GM10847 (cell line): Measurements from ENCODE around the gene DMXL1.

ENCODE experiments used
- POLR2A ChIP-seq: IDR thresholded peaks from 2 replicates; pipeline ENCODE4 v1.6.1; 2011; ENCODE audit not compliant: insufficient read length; ENCODE audit errors: extremely low read depth

The DMXL1 gene, protein sequence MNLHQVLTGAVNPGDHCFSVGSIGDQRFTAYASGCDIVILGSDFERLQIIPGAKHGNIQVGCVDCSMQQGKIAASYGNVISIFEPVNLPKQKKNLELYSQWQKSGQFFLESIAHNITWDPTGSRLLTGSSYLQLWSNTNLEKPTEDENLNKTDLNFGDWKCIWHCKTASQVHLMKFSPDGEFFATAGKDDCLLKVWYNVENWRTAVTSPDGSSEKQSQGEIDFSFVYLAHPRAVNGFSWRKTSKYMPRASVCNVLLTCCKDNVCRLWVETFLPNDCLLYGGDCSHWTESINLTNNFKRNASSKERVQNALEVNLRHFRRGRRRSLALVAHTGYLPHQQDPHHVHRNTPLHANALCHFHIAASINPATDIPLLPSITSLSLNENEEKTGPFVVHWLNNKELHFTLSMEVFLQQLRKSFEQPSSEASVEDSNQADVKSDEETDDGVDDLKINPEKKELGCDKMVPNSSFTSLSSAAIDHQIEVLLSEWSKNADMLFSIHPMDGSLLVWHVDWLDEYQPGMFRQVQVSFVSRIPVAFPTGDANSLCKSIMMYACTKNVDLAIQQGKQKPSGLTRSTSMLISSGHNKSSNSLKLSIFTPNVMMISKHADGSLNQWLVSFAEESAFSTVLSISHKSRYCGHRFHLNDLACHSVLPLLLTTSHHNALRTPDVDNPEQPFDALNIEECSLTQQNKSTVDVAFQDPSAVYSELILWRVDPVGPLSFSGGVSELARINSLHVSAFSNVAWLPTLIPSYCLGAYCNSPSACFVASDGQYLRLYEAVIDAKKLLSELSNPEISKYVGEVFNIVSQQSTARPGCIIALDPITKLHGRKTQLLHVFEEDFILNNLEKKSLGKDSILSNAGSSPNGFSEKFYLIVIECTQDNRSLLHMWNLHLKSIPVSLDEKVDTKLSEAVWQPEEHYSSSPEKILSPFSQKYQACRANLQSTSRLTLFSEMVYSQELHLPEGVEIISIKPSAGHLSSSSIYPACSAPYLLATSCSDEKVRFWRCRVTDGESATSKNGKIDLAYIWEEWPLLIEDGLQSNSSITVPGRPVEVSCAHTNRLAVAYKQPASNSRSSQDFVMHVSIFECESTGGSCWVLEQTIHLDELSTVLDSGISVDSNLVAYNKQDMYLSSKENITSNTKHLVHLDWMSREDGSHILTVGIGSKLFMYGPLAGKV (N-terminal part only)

DNA sequence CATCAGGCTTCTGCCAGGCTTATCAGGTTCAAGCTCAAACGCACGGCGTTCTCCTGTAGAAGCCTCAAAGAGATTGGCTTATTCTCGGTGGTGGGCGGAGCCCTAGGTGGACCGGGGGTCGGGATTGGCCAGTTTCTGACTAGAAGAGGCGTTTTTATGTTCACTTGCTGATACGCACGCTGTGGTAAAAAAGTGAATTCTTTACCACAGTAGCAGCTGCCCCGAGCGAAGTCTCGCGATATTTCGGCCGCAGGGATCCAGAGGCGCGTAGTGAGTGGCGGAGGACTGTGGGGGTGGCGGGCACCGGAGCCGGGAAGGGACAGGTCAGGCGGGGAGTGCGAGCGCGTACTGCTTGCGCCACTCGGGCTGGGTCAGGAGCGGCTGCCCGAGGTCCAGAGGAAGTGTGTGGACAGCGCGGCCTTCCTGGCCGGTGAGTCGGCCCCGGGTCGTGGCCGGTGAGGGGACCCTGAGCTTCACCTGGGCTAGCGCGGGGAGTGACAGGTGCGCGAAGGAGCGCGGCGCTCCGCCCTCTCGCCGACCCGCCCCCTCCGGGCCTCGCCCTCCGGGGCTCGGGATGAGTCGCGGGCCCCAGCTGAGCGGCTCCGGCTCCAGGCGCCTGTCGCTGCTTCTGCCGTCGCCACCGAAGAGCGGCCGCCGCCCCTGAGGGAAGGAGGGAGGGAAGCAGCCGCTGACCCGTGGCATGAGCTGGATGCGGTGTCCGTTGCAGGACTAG, at the start of gene DMXL1:
Gene DMXL1, plus strand, starts transcription at position 260 of the 733 bp plus-strand sequence. CDS start 483 bp downstream, outside the sequence.
- TF ChIP-seq POLR2A: no peak

DNA sequence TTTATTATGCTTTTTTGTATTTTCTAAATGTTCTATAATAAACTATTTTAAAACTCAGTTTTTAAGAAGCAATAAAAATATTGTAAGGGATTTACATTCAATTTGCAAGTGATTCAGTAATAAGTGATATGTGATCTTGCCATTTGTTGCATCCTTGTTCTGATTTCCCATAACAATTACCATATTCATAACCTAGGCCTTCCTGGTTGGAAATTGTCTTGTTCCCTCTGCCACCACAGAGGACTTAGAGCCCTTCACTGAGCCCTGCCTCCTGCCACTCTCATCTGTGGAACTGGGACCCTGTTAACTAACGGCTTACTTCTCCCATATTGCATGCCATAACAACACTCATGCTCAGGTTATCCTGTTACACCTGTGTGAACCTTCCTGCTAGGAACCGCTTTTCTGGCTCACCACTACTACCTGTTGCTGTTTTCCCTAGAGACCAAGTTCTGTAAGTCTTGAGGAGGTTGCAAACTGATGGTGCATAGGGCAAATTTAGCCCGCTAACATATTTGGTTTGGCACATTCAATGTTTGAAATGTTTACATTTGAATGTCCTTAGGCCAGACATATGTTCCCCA, 49.6 kb upstream of the DMXL1 start:
- TF ChIP-seq POLR2A: no peak

GRCh38 chr5:119022017-119022745, 48.7 kb upstream of the DMXL1 start:
- no peak for TF ChIP-seq POLR2A

DNA sequence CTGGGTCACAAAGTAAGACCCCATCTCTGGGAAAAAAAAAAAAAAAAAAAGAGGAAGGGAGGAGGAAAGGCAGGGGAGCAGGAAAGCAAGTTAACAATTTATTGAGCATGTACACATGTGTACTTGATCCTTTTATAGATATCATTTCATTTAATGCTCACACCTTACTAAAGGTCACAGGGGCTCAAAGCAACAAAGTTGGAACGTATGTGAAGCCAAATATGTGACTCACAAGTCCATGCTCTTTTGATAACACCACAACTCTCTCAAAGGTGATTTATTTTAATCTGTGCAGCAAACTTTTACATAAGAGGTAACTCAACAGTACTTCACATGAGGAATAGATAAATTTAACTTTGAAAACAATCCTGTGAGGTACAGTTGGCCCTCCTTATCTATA, 48.1 kb upstream of the DMXL1 start:
- TF ChIP-seq POLR2A: no peak

DNA sequence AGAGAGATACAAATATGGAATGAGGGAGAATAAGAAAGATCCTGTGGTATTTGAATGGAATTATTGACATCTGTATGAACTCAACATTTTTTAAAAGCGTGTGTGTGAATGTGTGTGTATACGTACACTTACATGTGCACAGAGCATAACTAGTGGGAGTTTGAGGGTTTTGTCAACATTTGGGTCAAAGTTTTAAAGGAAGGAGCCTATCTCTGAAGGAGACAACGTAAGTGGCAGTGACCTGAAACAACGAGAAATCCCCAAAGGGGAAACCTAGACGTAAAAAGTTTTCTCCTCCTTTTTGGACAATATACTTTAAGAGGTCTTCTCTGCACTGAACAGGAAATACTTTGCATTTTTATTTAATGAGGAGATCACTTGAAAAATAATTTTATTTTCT, 42.3 kb upstream of the DMXL1 start:
- no peak for TF ChIP-seq POLR2A

DNA sequence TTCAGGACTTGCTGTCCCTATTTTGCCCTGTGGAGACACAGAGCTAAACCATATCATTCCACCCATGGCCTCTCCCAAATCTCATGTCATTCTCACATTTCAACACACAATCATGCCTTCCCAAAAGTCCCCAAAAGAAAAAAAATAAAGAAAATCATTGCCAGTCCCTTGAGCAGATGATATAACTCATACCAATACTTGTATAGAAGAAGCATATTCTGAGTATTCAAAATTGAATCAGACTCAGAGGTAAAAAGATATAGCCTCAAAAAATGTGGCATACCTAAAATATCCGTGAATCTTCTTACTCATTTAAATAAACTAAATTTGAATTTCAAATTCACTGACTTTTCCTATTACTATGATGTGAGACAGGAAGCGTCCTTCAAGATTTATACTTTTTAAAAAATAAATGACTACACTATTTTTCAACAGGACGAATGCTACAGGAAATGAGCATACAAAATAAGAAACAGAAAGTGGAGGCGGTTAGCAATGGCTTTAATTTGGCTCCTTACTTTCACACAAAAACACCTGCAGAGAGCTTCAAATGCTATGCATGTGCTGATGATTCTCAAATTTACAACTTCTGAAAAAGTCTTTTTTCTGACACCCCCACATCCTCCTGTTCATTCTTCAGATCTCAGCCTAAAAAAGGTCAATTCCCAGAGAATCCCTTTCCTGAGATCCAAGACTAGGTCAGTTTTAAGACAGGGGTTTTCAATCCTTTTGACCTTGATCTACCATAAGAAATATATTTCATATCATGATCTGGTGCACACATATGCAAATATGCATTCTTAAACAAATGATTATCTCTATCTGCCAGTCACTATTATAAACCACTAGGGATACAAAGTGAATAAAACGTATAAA, 39.6 kb upstream of the DMXL1 start:
- no peak for TF ChIP-seq POLR2A

DNA sequence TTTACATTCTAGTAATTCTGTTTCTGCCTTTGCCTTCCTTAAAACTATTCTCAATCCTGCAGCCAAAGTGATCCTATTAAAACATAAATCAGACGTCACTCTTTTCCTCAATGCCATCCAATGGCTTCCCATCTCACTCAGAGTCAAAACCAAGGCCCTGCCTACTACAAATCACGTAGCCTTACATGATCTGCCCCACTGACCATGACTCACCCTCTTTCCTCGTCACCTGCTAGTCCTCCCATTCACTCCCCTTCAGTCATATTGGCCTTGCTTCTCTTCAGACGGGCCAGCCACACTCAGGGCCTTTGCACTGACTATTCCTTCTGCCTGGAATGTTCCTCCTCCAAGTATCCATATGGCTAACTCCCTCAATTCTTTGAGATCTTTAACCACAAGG, 39.0 kb upstream of the DMXL1 start:
- peak; percentile 29 for TF ChIP-seq POLR2A

GRCh38 chr5:119032656-119033055, 38.2 kb upstream of the DMXL1 start:
- no peak for TF ChIP-seq POLR2A

DNA sequence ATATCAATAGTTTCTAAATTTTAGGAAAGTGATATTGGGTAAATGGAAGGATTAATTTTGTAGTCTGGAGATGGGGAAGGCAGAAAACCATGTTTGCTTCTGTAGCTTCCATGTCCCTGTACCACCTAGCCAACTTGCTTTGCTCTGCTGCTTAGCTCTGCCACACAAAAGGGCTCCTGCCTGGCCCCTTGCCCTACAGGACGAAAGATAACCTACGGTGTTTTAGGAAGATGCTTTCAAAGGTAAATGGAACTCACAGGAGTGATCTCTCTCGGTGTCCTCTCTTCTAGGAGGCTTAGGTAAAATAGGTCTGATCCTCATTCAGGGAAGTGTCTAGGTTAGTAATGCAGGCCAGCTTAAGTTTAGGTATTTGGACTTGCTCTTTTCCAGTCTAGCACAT, 37.8 kb upstream of the DMXL1 start:
- no peak for TF ChIP-seq POLR2A

DNA sequence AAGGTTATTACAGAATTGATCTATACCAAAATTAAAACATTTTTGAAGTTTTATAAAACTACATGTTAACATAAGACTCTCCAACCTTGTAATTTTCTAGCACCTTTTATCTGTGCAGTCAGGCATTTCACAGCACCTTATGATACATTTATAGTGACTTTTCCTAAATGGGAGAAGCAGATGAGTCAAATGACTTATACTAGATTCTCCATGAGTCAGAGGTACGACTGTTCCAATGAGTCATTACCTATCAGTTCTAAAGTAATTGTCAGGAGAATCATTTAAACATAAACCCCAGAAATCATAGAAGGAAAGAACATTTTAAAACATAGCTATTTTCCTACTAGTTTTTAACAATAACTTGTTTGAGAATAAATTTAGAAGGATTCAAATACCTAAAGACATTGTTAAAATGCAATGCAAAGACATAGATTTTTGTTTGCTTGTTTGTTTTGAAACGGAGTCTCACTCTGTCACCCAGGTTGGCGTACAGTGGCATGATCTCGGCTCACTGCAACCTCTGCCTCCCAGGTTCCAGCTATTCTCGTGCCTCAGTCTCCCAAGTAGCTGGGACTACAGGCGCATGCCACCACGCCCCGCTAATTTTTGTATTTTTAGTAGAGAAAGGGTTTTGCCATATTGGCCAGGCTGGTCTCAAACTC, 34.7 kb upstream of the DMXL1 start:
- TF ChIP-seq POLR2A: no peak

DNA sequence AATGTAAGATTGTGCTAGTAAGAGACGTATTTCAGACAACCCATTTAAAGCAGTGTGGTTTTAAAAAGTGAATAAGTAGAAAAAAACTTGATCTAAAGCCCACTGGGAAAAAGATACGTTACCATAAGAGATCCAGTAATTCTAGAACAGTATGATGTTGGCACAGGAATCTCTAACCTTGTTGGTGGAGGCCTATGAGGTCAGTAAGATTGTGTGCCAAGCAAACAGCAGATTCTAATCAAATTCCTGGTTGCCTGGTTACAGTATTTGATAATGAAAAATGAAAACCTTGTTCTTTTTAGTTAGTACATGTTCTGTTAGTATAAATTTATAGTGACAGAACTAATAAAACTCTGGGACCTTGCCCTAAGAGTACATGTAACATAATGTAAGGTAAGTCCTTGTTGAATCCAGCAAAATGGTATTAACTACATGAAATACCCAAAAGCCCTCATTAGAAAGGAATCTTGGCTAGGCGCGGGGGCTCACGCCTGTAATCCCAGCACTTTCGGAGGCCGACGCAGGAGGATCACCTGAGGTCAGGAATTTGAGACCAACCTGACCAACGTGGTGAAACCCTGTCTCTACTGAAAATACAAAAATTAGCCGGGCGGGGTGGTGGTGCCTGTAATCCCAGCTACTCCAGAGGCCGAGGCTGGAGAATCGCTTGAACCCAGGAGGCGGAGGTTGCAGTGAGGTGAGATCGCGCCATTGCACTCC, 33.2 kb upstream of the DMXL1 start:
- no peak for TF ChIP-seq POLR2A

- no peak for TF ChIP-seq POLR2A
Observed at GRCh38 chr5:119048246-119048645, 22.6 kb upstream of the DMXL1 start.
